H9 (cell line): Measurements from ENCODE around the gene CSTPP1. TPM values are rescaled to one million over a fixed set of nuclear protein-coding genes. Genes with fewer than 3 reads are reported as not detected.
A peak's percentile ranks its signal among the peaks of the same experiment; 100 is the strongest.

Source experiments
- DNase-seq: peaks from one replicate; pipeline ENCODE4 v3.0.0-alpha.2; 2017
- H2AFZ ChIP-seq: one replicate; pipeline ENCODE4 v1.6.1; 2013; ENCODE audit warnings: mild to moderate bottlenecking, low read length, control low read depth, moderate library complexity
- H2AK5ac ChIP-seq: 2 replicates; pipeline ENCODE4 v1.6.1; 2013; ENCODE audit warnings: low read length, control low read depth, mixed read lengths; ENCODE audit not compliant: insufficient read length
- H2BK120ac ChIP-seq: one replicate; pipeline ENCODE4 v1.6.1; 2013; ENCODE audit warnings: low read depth, mild to moderate bottlenecking, low read length, control low read depth, inconsistent platforms; ENCODE audit not compliant: poor library complexity, severe bottlenecking
- H2BK12ac ChIP-seq: 2 replicates; pipeline ENCODE4 v1.6.1; 2013; ENCODE audit warnings: low read length, control low read depth, mixed read lengths, low read depth; ENCODE audit not compliant: insufficient read length
- H2BK15ac ChIP-seq: 2 replicates; pipeline ENCODE4 v1.6.1; 2013; ENCODE audit warnings: low read depth, low read length, control low read depth
- H2BK20ac ChIP-seq: one replicate; pipeline ENCODE4 v1.6.1; 2013; ENCODE audit warnings: low read depth, mild to moderate bottlenecking, low read length, control low read depth, inconsistent platforms; ENCODE audit not compliant: poor library complexity, severe bottlenecking
- H2BK5ac ChIP-seq: 2 replicates; pipeline ENCODE4 v1.6.1; 2013; ENCODE audit warnings: low read length, control low read depth, mixed read lengths; ENCODE audit not compliant: insufficient read length
- H3K14ac ChIP-seq: 2 replicates; pipeline ENCODE4 v1.6.1; 2013; ENCODE audit warnings: low read length, control low read depth; ENCODE audit not compliant: insufficient read depth
- H3K18ac ChIP-seq: 2 replicates; pipeline ENCODE4 v1.6.1; 2013; ENCODE audit warnings: low read depth, mild to moderate bottlenecking, mixed read lengths, low read length, control low read depth; ENCODE audit not compliant: insufficient read length
- H3K23ac ChIP-seq: 2 replicates; pipeline ENCODE4 v1.6.1; 2013; ENCODE audit warnings: low read length, control low read depth, mixed read lengths, low read depth; ENCODE audit not compliant: insufficient read length
- H3K23me2 ChIP-seq: 2 replicates; pipeline ENCODE4 v1.6.1; 2013; ENCODE audit warnings: low read depth, mild to moderate bottlenecking, mixed read lengths, low read length, control low read depth; ENCODE audit not compliant: insufficient read length, poor library complexity, severe bottlenecking
- H3K27ac ChIP-seq: 2 replicates; pipeline ENCODE4 v1.5.1; 2013; ENCODE audit warnings: low read length, control low read depth, mixed read lengths, low read depth; ENCODE audit not compliant: insufficient read length
- H3K27me3 ChIP-seq: 2 replicates; pipeline ENCODE4 v1.6.1; 2013; ENCODE audit warnings: low read length, control low read depth, inconsistent platforms; ENCODE audit not compliant: insufficient read depth
- H3K4ac ChIP-seq: 2 replicates; pipeline ENCODE4 v1.6.1; 2013; ENCODE audit warnings: low read depth, mild to moderate bottlenecking, control low read depth, inconsistent platforms, low read length, moderate library complexity
- H3K4me1 ChIP-seq: 2 replicates; pipeline ENCODE4 v1.6.1; 2013; ENCODE audit warnings: low read length, control low read depth, inconsistent platforms; ENCODE audit not compliant: insufficient read depth
- H3K4me2 ChIP-seq: 2 replicates; pipeline ENCODE4 v1.6.1; 2013; ENCODE audit warnings: low read length, control low read depth, mixed read lengths; ENCODE audit not compliant: insufficient read length, insufficient read depth
- H3K56ac ChIP-seq: 2 replicates; pipeline ENCODE4 v1.6.1; 2013; ENCODE audit warnings: low read depth, mild to moderate bottlenecking, mixed read lengths, low read length, control low read depth; ENCODE audit not compliant: insufficient read length
- H3K79me1 ChIP-seq: 2 replicates; pipeline ENCODE4 v1.6.1; 2013; ENCODE audit warnings: low read depth, mild to moderate bottlenecking, moderate library complexity, low read length, control low read depth, inconsistent platforms; ENCODE audit not compliant: insufficient read depth, poor library complexity, severe bottlenecking
- H3K79me2 ChIP-seq: 2 replicates; pipeline ENCODE4 v1.6.1; 2013; ENCODE audit warnings: low read length, control low read depth, inconsistent platforms; ENCODE audit not compliant: insufficient read depth
- H3K9ac ChIP-seq: 2 replicates; pipeline ENCODE4 v1.6.1; 2013; ENCODE audit warnings: low read length, control low read depth, mixed read lengths; ENCODE audit not compliant: insufficient read length; ENCODE audit errors: extremely low read depth
- H3K9me3 ChIP-seq: one replicate; pipeline ENCODE4 v1.6.1; 2013; ENCODE audit warnings: low read depth, low read length, inconsistent platforms; ENCODE audit not compliant: control insufficient read depth
- H3T11ph ChIP-seq: one replicate; pipeline ENCODE4 v1.6.1; 2013; ENCODE audit warnings: mild to moderate bottlenecking, low read length, control low read depth, inconsistent platforms
- H4K20me1 ChIP-seq: one replicate; pipeline ENCODE4 v1.6.1; 2013; ENCODE audit not compliant: control insufficient read depth, insufficient read length, insufficient read depth
- H4K5ac ChIP-seq: 2 replicates; pipeline ENCODE4 v1.6.1; 2013; ENCODE audit warnings: low read depth, mild to moderate bottlenecking, mixed read lengths, low read length, control low read depth; ENCODE audit not compliant: insufficient read length
- H4K8ac ChIP-seq: replicated peaks from 2 replicates; pipeline ENCODE4 v1.6.1; 2013; ENCODE audit warnings: low read length, control low read depth, mixed read lengths, low read depth; ENCODE audit not compliant: insufficient read length
- H4K91ac ChIP-seq: 2 replicates; pipeline ENCODE4 v1.6.1; 2013; ENCODE audit warnings: low read depth, mild to moderate bottlenecking, moderate library complexity, mixed read lengths, low read length, control low read depth; ENCODE audit not compliant: insufficient read length
- H3K27ac Mint-ChIP-seq, 3 experiments: 2 replicates in 2 of 3; 3 replicates in 1 of 3; pipeline ENCODE4 v1.8.0; 2020 to 2021; ENCODE audit warnings: mixed read lengths in 3 of 3, mild to moderate bottlenecking in 1 of 3, moderate library complexity in 1 of 3
- H3K27me3 Mint-ChIP-seq: 2 replicates; pipeline ENCODE4 v1.8.0; 2021; ENCODE audit warnings: low read depth, mild to moderate bottlenecking, moderate library complexity, mixed read lengths
- H3K36me3 Mint-ChIP-seq, 3 experiments: 2 replicates in 2 of 3; 3 replicates in 1 of 3; pipeline ENCODE4 v1.8.0; 2020 to 2021; ENCODE audit warnings: low read depth in 3 of 3, mixed read lengths in 3 of 3; ENCODE audit not compliant: insufficient read depth in 1 of 3
- H3K4me1 Mint-ChIP-seq, 2 experiments: 2 replicates each; pipeline ENCODE4 v1.8.0; 2020; ENCODE audit warnings: mixed read lengths in 2 of 2
- H3K4me3 Mint-ChIP-seq, 2 experiments: 2 replicates in 1 of 2; 3 replicates in 1 of 2; pipeline ENCODE4 v1.8.0; 2020 to 2021; ENCODE audit warnings: mild to moderate bottlenecking in 2 of 2, mixed read lengths in 2 of 2, moderate library complexity in 1 of 2
- H3K9me3 Mint-ChIP-seq, 2 experiments: 2 replicates in 1 of 2; 3 replicates in 1 of 2; pipeline ENCODE4 v1.8.0; 2020; ENCODE audit warnings: mild to moderate bottlenecking in 2 of 2, mixed read lengths in 2 of 2, moderate library complexity in 1 of 2
- WGBS: extraction: QIAGEN DNeasy Blood & Tissue Kit; methylation state at CpG from one replicate; pipeline ENCODE4 v1.1.7; 2013; ENCODE audit warnings: missing lambda C conversion rate, low lambda C conversion rate, mixed read lengths; ENCODE audit not compliant: insufficient read length; ENCODE audit errors: extremely low coverage; 5-methylcytosine and 5-hydroxymethylcytosine counted together
- total RNA-seq: library from RNA; stranded (reverse); gene quantifications from 2 replicates; pipeline ENCODE4 v1.2.1, GENCODE V29; 2021
- TF ChIP-seq, protein P1 (sequence below): fragments of 200-600 bp; sonication (generic); conservative IDR thresholded peaks from 3 replicates; pipeline ENCODE4 v1.8.0; 2021; ENCODE audit warnings: antibody characterized with exemption, mild to moderate bottlenecking

CSTPP1 gene
- total RNA-seq, 1 experiment from 2014 or later, result 21.2 TPM

DNA sequence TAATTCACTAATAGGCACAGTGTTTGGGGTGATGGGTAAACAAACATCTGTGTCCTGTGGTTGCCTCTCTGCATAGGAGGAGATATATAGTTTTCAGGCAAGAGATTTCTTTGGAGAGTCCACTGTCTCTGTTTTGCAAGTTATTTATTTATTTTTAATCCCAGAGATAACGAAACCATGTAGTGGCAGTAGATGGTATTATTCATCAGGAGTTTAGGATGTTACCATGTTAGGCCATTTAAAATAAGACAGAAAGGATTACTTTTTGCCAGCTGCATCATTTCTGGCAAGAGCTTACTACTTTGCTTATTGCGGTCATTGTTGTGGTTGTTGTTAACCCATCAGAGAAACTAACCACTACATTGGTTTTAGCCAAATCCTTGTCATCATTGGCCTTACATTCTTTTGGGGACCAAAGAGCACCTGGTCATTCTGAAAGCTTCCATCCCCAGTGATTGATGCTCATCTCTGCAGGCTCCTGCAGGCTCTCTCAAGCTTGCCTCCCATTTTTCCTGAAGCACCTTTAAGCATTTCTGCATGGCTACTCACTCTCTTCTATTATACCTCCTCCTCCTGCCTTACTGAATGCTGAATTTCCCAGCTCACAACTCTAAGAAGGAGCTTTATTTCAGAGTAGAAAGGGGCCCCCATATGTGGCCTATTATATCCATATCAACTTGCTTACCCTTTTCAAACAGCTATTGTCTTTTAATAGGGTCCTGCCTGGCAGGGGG, 84.4 kb downstream of the CSTPP1 start:
- H3K14ac ChIP-seq, result no peak overlapping the region
- H2AK5ac ChIP-seq, result no peak overlapping the region
- no peak overlapping the region for H3K4me2 ChIP-seq
- no peaks in the 10 kb centered on the region for H3K23me2 ChIP-seq
- no peak overlapping the region for H3K23ac ChIP-seq
- H2AFZ ChIP-seq, result no peak overlapping the region
- H4K8ac ChIP-seq, result no peak overlapping the region
- no peak overlapping the region for H2BK15ac ChIP-seq
- H3K27ac ChIP-seq, result no peak overlapping the region
- H3K27me3 ChIP-seq, result no peaks in the 10 kb centered on the region
- TF ChIP-seq, protein P1, sequence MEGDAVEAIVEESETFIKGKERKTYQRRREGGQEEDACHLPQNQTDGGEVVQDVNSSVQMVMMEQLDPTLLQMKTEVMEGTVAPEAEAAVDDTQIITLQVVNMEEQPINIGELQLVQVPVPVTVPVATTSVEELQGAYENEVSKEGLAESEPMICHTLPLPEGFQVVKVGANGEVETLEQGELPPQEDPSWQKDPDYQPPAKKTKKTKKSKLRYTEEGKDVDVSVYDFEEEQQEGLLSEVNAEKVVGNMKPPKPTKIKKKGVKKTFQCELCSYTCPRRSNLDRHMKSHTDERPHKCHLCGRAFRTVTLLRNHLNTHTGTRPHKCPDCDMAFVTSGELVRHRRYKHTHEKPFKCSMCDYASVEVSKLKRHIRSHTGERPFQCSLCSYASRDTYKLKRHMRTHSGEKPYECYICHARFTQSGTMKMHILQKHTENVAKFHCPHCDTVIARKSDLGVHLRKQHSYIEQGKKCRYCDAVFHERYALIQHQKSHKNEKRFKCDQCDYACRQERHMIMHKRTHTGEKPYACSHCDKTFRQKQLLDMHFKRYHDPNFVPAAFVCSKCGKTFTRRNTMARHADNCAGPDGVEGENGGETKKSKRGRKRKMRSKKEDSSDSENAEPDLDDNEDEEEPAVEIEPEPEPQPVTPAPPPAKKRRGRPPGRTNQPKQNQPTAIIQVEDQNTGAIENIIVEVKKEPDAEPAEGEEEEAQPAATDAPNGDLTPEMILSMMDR, result no peak
- no peaks in the 10 kb centered on the region for H4K20me1 ChIP-seq
- no peak overlapping the region for H2BK12ac ChIP-seq
- H4K91ac ChIP-seq, result no peak overlapping the region
- H3K36me3 Mint-ChIP-seq, result no peaks in the 10 kb centered on the region
- no peak for DNase-seq
- H3K4me1 Mint-ChIP-seq, result peaks cover 18 to 36% of the 10 kb centered on the region in 2 experiments
- peak overlapping the region in 1 of 2 experiments; percentile 14; a peak in 1 of 5 replicates for H3K4me3 Mint-ChIP-seq
- H2BK20ac ChIP-seq, result no peak overlapping the region
- H3K18ac ChIP-seq, result no peak overlapping the region
- no CpG with 5 or more reads among the region's 2 CpGs for WGBS
- no peaks in the 10 kb centered on the region; a peak in 1 of 5 replicates for H3K9me3 Mint-ChIP-seq
- H3K27me3 Mint-ChIP-seq, result no peaks in the 10 kb centered on the region
- H3K56ac ChIP-seq, result no peak overlapping the region
- H3T11ph ChIP-seq, result no peak overlapping the region
- no peak overlapping the region for H4K5ac ChIP-seq
- no peak overlapping the region for H2BK5ac ChIP-seq
- no peaks in the 10 kb centered on the region; the same call in 1 of the 2 replicates for H3K4me1 ChIP-seq
- no peak overlapping the region for H3K4ac ChIP-seq
- no peak overlapping the region for H2BK120ac ChIP-seq
- H3K79me2 ChIP-seq, result no peaks in the 10 kb centered on the region
- no peaks in the 10 kb centered on the region for H3K79me1 ChIP-seq
- no peaks in the 10 kb centered on the region for H3K9me3 ChIP-seq
- H3K9ac ChIP-seq, result no peak overlapping the region
- H3K27ac Mint-ChIP-seq, result peak overlapping the region; percentile 26 to 96 (median 73); a peak in 4 of 7 replicates
